Natural killer cell (primary cell): ENCODE results near the gene GRK6. TPM values are rescaled to one million over a fixed set of nuclear protein-coding genes. Genes with fewer than 3 reads are reported as not detected.
"Not testable (repeated sequence)": the region's sequence is repeated elsewhere in the genome, so short reads cannot be mapped to it uniquely, and the experiment has no call there.

ENCODE experiments used
- ATAC-seq, 3 donors: fragments of 150-1000 bp in 2 of 3; fragments of 200-7000 bp in 1 of 3; cut with Tn5 transposase; 1 replicate in 1 of 3; 2 replicates in 2 of 3; pipeline ENCODE4 v1.10.0; 2021; ENCODE audit warnings: mild to moderate bottlenecking in 2 of 3, moderate library complexity in 2 of 3
- DNase-seq, 2 donors: peaks; one replicate each; pipeline versions ENCODE4 v3.0.0 to v3.0.0-alpha.2; 2013 to 2021; ENCODE audit warnings: mixed read lengths in 1 of 2
- H3K27ac ChIP-seq: one replicate; pipeline ENCODE4 v1.5.1; 2013; ENCODE audit warnings: mild to moderate bottlenecking, low read length
- H3K27me3 ChIP-seq: one replicate; pipeline ENCODE4 v1.6.1; 2013; ENCODE audit warnings: low read length; ENCODE audit not compliant: control insufficient read depth, insufficient read depth
- H3K36me3 ChIP-seq: one replicate; pipeline ENCODE4 v1.6.1; 2013; ENCODE audit warnings: low read length; ENCODE audit not compliant: control insufficient read depth, insufficient read depth
- H3K4me1 ChIP-seq: one replicate; pipeline ENCODE4 v1.6.1; 2013; ENCODE audit warnings: low read length; ENCODE audit not compliant: control insufficient read depth, insufficient read depth
- H3K4me3 ChIP-seq: one replicate; pipeline ENCODE4 v1.5.1; 2013; ENCODE audit warnings: low read length
- H3K9me3 ChIP-seq: one replicate; pipeline ENCODE4 v1.6.1; 2013; ENCODE audit warnings: low read length; ENCODE audit not compliant: control insufficient read depth, insufficient read depth
- H3K27ac Mint-ChIP-seq, 2 donors: one replicate each; pipeline ENCODE4 v1.8.0; 2022; ENCODE audit warnings: mild to moderate bottlenecking in 2 of 2, mixed read lengths in 2 of 2, moderate library complexity in 1 of 2
- H3K27me3 Mint-ChIP-seq, 2 donors: one replicate each; pipeline ENCODE4 v1.8.0; 2022; ENCODE audit warnings: low read depth in 2 of 2, mixed read lengths in 2 of 2
- H3K36me3 Mint-ChIP-seq: one replicate; pipeline ENCODE4 v1.8.0; 2022; ENCODE audit warnings: mixed read lengths
- H3K4me1 Mint-ChIP-seq, 2 donors: one replicate each; pipeline ENCODE4 v1.8.0; 2022; ENCODE audit warnings: mixed read lengths in 2 of 2
- H3K4me3 Mint-ChIP-seq: one replicate; pipeline ENCODE4 v1.8.0; 2022; ENCODE audit warnings: mild to moderate bottlenecking, moderate library complexity, mixed read lengths
- H3K9me3 Mint-ChIP-seq, 2 donors: one replicate each; pipeline ENCODE4 v1.8.0; 2022; ENCODE audit warnings: mixed read lengths in 2 of 2
- CTCF ChIP-seq: fragments of 200-600 bp; IDR thresholded peaks from one replicate; pipeline ENCODE4 v1.8.0; 2022; ENCODE audit warnings: antibody characterized with exemption
- WGBS: methylation state at CpG from one replicate; pipeline ENCODE4 v1.1.7; 2013; ENCODE audit warnings: missing lambda C conversion rate; ENCODE audit not compliant: insufficient coverage; 5-methylcytosine and 5-hydroxymethylcytosine counted together
- intact Hi-C: fragments of 100-400 bp; cut with micrococcal nuclease; formaldehyde crosslinking; loops from one replicate; pipeline ENCODE4 v1.14.2; 2022
- total RNA-seq, 4 donors: library from RNA; stranded (reverse); fragments of 120-200 nt in 1 of 4; gene quantifications; one replicate each; pipeline versions ENCODE4 v1.2.3 to v1.2.4, GENCODE V29; 2013 to 2022

GRK6 gene
- total RNA-seq, 3 donors from 2014 or later (not counting 1 experiment from before 2014, with no cell fraction given): 173 to 221 (median 190) TPM

GRCh38 chr5:177410575-177410974 is 15.9 kb upstream of the GRK6 start:
- WGBS: 36% methylated on average over 3 of the region's 3 CpGs
- no peaks in the 10 kb centered on the region for H3K9me3 ChIP-seq
- Mint-ChIP-seq H3K4me1 (peaks cover 50 to 65% of the 10 kb centered on the region in 2 donors), H3K4me3 (peak overlapping the region; percentile 35), H3K27ac (peak overlapping the region; percentile 80 to 81), H3K36me3 (no peaks in the 10 kb centered on the region), H3K9me3 (no peaks in the 10 kb centered on the region), H3K27me3 (no peaks in the 10 kb centered on the region)
- H3K27me3 ChIP-seq: no peaks in the 10 kb centered on the region
- H3K36me3 ChIP-seq: no peaks in the 10 kb centered on the region
- DNase-seq (peak in 1 of 2 donors; percentile 40), ATAC-seq (peak; percentile 67 to 69 (median 68))
- intact Hi-C loops: no loop called here
- no peak overlapping the region for H3K4me3 ChIP-seq
- peak overlapping the region; percentile 62 for H3K27ac ChIP-seq
- no peak for TF ChIP-seq CTCF
- peaks cover 57% of the 10 kb centered on the region for H3K4me1 ChIP-seq

- Mint-ChIP-seq H3K36me3 (no peaks in the 10 kb centered on the region), H3K27me3 (no peaks in the 10 kb centered on the region), H3K9me3 (no peaks in the 10 kb centered on the region), H3K27ac (peak overlapping the region; percentile 78 to 80), H3K4me1 (peaks cover 36 to 48% of the 10 kb centered on the region in 2 donors), H3K4me3 (peak overlapping the region; percentile 65)
- 64% methylated on average over 7 of the region's 8 CpGs for WGBS
- Histone ChIP-seq H3K27ac (peak overlapping the region; percentile 0), H3K4me1 (peaks cover 43% of the 10 kb centered on the region), H3K36me3 (no peaks in the 10 kb centered on the region), H3K4me3 (no peak overlapping the region), H3K9me3 (no peaks in the 10 kb centered on the region), H3K27me3 (no peaks in the 10 kb centered on the region)
- ATAC-seq: peak; percentile 61 to 69 (median 68)
- TF ChIP-seq CTCF: no peak
- intact Hi-C loops: loop anchor here (1.0 kb wide), 1 partner anchor 14 kb away; the partner anchor contains the start of gene GRK6
- peak; percentile 17 to 77 for DNase-seq
These were observed 13.8 kb upstream of the GRK6 start for GRCh38 chr5:177412603-177413233.

GRCh38 chr5:177414481-177414880 is 12.0 kb upstream of the GRK6 start:
- no peak overlapping the region for H3K4me3 ChIP-seq
- H3K27me3 ChIP-seq: no peaks in the 10 kb centered on the region
- no peak overlapping the region for H3K4me3 Mint-ChIP-seq
- H3K36me3 Mint-ChIP-seq: no peaks in the 10 kb centered on the region
- 100% methylated on average over 2 of the region's 3 CpGs for WGBS
- H3K27me3 Mint-ChIP-seq: no peaks in the 10 kb centered on the region
- peaks cover 29 to 40% of the 10 kb centered on the region in 2 donors for H3K4me1 Mint-ChIP-seq
- no peaks in the 10 kb centered on the region for H3K9me3 ChIP-seq
- ATAC-seq (no peak), DNase-seq (no peak)
- intact Hi-C loops: no loop called here
- TF ChIP-seq CTCF: no peak
- H3K27ac ChIP-seq: no peak overlapping the region
- no peaks in the 10 kb centered on the region for H3K36me3 ChIP-seq
- peak overlapping the region in 1 of 2 donors; percentile 16 for H3K27ac Mint-ChIP-seq
- peaks cover 38% of the 10 kb centered on the region for H3K4me1 ChIP-seq
- H3K9me3 Mint-ChIP-seq: no peaks in the 10 kb centered on the region

GRCh38 chr5:177417081-177417480 is 9.4 kb upstream of the GRK6 start:
- H3K27me3 Mint-ChIP-seq, H3K27ac Mint-ChIP-seq, H3K9me3 ChIP-seq, DNase-seq, ATAC-seq, H3K36me3 Mint-ChIP-seq, H3K4me3 Mint-ChIP-seq, H3K9me3 Mint-ChIP-seq, H3K36me3 ChIP-seq, H3K4me3 ChIP-seq, intact Hi-C loops, H3K27me3 ChIP-seq, H3K27ac ChIP-seq: not testable (repeated sequence)
- WGBS: 67% methylated on average over 6 of the region's 6 CpGs
- H3K4me1 Mint-ChIP-seq: peaks cover 9 to 18% of the 10 kb centered on the region in 2 donors
- peaks cover 15% of the 10 kb centered on the region for H3K4me1 ChIP-seq
